CMK (cell line): ENCODE data around the gene TRIM56.
"Not testable (repeated sequence)": the region's sequence is repeated elsewhere in the genome, so short reads cannot be mapped to it uniquely, and the experiment has no call there.

Source experiments
- DNase-seq: peaks from one replicate; pipeline ENCODE4 v3.0.0-alpha.2; 2010; ENCODE audit warnings: low read depth

The TRIM56 gene

DNA sequence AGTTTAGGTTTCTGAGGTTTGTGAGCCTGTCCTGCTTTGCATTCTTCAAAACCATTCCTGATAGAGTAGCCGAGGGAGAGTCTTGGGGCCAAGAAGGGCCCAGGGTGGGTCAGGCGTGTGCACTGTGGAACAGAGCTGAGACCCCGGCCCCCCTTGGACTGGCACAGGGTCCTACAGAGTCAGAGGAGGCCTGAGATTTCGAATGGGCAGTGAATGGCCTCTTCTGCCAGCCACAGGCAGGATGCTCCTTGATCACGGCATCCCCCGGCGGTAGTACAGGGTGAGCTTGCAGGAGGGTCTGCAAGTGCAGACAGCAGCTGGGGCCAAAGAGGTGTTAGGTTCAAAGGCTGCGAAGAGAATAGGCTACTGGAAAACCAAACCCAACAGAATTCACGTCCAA lies 4.6 kb downstream of the TRIM56 start:
- no peak for DNase-seq

DNA sequence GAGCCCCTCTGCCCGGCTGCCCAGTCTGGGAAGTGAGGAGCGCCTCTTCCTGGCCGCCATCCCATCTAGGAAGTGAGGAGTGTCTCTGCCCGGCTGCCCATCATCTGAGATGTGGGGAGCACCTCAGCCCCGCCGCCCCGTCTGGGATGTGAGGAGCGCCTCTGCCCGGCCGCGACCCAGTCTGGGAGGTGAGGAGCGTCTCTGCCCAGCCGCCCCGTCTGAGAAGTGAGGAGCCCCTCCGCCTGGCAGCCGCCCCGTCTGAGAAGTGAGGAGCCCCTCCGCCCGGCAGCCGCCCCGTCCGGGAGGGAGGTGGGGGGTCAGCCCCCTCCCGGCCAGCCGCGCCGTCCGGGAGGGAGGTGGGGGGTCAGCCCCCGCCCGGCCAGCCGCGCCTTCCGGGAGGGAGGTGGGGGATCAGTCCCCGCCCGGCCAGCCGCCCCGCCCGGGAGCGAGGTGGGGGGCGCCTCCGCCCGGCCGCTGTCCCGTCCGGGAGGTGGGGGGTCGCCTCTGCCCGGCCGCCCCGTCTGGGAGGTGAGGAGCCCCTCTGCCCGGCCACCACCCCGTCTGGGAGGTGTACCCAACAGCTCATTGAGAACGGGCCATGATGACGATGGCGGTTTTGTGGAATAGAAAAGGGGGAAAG lies 7.1 kb downstream of the TRIM56 start:
- DNase-seq, result not testable (repeated sequence)

DNA sequence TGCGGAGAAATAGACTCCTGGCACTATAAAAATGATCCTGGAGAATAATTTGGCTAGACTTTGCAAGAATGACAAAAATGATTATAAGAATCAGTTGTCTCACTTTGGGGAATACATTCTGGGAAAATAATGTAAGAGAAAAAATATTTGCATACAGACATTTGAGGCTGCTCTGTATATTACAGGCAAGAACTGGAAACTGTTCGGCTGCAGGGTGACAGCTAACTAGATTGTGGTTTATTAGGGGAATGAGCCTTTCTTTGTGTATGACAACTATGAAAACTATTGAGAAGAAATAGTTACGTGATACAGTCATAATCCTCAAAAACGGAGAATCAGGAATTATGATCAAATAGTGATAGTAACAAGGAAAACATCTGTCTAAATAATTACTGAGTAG lies 8.6 kb downstream of the TRIM56 start:
- no peak for DNase-seq

DNA sequence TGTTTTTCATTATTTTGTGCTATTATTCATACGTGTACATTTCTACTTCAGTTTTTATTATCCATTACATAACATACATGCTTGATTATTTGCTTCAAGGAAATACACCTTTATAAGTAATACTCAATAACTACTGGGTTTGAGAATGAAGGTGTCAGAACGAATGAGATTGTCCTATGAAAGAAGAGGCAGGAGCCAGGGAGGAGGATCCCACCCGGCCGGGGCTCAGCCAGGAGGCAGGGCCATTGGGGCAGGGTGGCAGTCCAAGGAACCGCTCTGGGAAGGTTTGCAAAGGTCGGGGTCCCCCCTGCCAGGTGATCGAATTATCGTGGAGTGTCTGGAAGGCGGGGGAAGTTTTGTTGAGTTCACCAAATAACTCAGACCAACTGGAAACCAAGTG lies 9.1 kb downstream of the TRIM56 start:
- no peak for DNase-seq

DNA sequence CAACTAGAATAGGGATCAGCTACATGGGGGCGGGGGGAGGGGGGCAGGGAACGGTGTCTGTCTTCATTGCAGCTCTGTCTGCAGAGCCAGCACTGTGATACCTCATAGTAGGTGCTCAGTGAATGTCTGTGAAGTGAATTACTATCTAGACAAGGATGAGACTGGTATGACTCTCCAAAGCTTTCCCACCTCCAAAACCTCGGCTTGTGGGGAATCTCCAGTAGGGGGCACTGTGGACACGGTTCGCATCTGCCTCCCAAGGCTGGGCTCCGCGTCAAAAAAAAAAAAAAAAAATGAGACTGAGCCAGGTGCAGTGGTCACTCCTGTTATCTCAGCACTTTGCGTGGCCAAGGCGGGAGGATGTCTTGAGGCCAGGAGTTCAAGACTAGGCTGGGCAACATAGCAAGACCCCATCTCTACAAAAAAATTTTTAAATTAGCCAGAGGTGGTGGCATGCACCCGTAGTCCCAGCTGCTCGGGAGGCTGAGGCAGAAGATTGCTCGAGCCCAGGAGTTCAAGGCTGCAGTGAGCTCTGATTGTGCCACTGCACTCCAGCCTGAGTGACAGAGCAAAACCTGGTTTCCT lies 9.6 kb downstream of the TRIM56 start:
- no peak for DNase-seq

DNA sequence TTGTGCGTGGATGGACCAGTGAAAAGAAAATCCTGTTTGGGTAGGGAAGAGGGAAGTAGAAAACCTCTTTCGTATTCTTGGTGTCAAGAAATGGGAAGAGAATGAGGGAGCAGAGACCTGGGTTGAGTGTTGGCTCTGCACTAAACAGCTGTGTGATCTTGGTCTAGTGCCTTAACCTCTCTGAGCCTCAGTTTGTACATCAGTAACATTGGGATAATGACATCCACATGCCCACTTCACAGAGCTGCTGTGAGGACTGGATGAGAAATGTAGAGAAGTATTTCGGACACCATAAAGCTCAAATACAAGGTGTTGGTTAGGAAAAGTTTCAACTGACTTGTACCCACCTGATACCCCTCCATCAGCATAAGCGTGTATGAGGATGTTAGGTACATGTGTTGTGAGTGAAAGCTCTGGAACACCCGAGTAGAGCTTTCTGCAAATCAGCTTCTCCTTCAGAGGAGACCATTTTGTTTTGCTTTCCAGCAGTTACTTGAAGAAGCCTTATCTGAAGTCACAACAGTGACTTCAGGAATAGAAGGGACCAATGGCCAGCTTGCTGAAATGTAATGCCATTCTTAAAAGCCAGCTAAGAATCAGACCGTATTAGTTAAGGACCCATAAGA lies 11.2 kb downstream of the TRIM56 start:
- DNase-seq, result no peak

DNA sequence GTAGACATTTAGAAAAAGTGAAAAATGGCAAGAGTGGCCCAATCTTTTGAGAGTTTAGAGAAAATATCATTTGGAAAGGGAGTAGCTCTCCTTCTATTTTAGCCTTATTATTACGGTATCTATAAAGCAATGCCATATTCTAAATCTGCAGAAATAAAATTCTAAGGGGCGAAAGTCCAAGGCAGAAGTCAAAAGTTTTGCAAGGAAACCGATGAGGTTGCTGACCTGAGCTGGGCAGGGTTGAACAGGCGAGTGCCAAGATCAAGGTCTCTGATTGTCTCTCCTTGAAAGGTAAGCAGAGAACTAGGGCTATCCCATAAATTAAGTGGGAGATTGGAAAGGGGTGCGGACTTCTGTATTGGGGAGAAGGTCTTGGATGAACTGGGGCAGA lies 11.7 kb downstream of the TRIM56 start:
- no peak for DNase-seq

DNA sequence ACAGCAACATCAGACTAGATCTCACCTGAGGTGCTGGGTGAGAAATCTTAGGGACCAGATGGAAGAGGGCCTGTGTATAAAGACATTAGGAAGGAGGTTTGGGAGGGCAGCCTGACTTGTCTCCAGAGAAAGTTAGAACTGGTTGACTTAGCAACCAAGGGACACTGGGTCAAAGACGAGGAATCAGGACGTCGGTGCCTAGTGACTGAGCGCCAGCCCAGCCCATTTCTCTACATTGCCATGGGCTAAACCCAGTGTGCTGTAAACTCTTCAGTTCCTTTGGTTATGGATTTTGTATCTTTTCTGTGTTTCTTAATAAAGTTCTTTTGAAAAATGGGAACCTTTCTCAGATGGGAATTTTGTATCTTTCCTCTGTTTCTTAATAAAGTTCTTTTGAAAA lies 12.3 kb downstream of the TRIM56 start:
- no peak for DNase-seq

DNA sequence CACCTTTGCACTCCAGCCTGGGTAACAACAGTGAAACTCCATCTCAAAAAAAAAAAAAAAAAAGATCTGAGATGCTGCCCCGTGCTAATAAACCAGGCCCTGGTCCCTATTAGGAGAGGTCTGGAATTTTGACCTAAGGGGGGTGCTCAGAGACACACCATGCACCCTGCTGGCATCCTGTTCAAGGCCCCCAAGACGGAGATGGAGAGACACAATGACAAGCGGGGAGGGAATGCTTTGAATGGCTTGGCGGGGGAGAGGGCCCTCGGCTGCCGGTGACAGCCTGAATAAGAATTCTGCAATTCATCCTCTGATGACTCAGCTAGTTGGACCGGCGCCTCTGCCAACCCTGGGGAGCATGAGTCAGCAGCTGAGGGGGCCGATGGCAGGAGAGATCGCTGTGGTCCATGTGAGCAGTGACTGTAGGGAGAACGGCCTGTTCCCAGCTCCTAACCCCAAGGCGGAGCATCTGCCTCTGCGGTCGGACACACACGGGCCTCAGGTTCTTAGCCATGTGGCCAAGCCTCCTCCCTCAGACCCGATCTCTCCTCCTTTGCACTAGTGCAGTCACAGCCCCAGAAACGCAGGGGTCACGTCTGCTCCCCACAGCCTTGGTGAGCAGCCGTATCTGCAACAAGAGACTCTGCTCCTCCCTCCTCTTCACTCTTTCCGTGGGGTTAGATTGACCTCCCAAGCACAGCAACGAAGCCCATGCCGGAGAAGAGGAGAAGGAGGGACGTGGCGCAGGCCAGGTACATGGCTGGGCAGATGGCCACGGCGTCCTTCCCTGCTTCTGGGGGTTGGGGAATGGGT lies 14.9 kb downstream of the TRIM56 start:
- DNase-seq, result peak; percentile 81

DNA sequence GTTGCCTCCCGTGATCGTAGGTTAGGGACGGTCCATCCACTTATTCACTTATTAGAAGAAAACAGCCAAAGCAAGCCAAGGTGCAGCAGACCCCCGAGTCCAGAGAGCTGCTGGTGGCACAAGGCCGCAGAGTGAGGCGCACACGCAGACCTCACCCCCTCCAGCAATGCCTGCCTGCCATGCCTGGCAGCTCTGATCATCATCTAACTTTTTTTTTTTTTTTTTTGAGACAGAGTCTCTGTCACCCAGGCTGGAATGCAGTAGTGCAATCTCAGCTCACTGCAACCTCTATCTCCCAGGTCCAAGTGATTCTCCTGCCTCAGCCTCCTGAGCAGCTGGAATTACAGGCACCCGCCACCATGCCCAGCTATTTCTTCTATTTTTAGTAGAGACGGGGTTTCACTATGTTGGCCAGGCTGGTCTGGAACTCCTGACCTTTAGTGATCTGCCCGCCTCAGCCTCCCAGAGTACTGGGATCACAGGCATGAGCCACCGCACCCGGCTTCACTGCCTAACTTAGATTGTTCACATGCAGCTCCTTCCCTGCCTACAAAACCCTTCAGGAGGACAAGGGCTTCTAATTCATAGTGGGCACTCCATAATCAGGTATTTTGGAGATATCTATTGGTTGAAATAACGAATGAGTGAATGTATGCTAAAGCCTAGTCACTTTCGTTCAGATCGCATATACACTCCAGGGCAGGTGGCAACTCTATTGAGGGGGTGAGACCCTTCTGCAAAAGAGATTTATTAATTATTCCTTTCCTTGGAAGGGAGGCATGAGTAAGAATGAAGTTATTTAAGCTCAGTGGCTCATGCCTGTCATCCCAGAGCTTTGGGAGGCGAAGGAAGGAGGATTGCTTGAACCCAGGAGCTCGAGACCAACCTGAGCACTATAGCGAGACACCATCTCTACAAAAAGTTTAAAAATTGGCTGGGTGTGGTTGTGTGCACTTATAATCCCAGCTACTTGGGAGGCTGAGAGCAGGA lies 15.9 kb downstream of the TRIM56 start:
- no peak for DNase-seq

DNA sequence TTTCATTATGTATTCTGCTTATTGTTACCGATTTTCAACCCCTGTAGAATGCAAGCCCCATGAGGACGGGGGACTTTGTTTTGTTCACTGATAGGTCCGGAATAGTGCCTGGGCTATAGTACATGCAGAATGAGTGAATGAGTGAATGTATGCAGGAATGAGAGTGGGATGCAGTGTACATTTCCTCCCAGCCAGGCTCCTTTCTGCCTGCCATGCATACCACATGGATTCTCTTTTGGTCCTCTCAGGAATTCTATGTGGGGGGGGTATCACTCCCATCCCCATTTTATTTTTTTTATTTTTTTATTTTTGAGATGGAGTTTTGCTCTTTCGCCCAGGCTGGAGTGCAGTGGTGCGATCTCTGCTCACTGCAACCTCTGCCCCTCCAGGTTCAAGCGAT lies 16.7 kb downstream of the TRIM56 start:
- no peak for DNase-seq

DNA sequence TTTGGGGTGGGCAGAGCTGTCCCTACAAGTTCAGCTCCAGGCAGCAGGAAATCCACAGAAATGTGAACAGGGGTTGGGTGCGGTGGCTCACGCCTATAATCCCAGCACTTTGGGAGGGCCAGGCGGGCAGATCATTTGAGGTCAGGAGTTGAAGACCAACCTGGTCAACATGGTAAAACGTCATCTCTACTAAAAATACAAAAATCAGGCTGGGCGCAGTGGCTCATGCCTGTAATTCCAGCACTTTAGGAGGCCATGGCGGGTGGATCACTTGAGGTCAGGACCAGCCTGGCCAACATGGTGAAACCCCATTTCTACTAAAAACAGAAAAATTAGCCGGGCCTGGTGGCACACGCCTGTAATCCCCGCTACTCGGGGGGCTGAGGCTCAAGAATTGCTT lies 18.4 kb downstream of the TRIM56 start:
- not testable (repeated sequence) for DNase-seq

DNA sequence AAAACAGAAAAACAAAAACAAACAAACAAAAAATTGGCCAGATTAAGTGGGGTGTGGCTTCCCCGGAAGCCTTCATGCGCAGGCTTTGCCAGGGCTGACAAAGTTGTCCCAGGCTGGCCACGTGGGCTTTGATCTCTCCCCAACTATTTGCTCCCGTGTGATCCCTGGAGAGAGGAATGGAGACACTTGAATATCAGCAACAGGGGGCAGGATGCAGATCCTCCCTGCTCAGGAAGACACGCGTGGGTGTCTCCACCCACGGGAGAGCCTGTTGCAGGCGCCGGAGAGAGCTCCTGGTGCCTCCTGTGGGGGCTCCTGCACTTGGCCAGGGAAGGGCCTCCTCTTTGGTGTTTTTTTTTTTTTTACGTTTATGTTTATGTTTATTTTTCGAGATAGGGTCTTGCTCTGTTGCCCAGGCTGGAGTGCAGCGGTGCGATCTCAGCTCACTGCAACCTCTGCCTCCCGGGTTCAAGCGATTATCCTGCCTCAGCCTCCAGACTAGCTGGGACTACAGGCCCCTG lies 19.0 kb downstream of the TRIM56 start:
- DNase-seq, result no peak

DNA sequence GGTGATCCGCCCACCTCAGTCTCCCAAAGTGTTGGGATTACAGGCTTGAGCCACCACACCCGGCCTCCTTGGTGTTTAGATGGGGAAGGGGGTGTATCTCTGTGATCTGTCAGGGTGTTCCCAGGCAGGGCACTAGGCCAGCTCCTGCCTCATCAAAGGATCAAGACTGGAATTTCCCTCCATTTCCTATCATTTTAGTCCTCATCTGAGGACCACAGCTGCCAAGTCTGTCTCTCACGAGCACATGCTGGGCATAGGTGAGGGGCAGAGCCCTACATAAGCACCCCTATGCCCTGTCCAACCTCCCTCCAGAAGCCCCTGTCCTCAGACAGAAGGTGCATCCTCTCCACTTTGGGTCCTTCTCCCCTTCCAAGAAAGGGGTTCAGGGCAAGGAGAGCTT lies 19.5 kb downstream of the TRIM56 start:
- no peak for DNase-seq

DNA sequence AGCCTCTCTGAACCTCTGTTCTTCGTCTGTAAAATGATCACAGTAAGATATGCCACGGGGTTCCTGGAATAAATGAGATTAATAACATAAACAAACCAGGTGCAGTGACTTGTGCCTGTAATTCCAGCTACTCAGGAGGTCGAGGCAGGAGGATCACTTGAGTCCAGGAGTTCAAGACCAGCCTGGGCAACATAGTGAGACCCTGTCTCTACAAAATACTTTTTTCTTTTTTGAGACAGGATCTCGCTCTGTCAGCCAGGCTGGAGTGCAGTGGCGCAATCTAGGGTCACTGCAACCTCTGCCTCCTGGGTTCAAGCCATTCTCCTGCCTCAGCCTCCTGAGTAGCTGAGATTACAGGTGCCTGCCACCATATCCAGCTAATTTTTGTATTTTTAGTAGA lies 20.0 kb downstream of the TRIM56 start:
- DNase-seq, result not testable (repeated sequence)

DNA sequence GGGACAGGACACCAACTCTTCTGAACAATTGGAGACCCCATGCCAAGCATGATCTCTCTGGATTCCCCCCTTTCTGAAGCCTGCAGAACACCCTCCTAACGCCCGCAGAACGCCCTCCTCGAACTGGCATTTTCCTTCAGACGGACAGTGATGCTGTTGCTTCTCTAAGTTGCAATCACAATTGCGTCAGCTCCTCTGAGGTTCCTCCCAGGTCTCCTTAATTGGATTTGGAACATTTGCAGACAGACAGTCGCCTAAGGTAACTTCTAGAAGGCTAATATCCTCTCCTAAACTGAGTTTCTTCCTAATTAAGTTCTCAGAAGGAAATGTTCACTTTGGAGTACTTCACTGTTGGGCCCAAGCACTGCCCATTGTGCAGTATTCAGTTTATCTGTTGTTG lies 21.1 kb downstream of the TRIM56 start:
- no peak for DNase-seq

DNA sequence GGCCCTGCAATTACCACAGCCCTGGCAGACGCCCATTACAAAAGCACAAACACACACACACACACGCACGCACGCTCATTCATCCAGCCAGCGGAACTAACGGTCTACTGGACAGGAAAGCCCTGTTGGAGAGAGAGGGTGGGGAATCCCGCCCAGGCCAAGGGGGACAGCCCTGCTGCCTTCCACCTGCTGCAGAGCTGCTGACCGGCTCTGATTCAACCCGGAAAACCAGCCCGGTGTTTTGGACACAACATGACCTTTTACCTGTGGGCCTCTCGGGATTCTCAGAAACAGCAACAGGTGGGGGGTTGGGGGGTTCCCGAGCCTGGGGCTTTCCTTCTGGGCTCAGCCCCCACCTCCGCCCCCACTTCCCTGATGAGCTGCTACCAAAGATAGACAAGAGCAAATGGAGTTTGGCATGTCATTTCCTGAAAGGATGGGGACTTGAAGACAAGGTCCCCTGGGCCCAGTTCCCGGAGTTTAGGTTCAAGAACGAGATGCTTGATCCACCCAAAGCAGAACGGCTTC lies 23.1 kb downstream of the TRIM56 start:
- no peak for DNase-seq

DNA sequence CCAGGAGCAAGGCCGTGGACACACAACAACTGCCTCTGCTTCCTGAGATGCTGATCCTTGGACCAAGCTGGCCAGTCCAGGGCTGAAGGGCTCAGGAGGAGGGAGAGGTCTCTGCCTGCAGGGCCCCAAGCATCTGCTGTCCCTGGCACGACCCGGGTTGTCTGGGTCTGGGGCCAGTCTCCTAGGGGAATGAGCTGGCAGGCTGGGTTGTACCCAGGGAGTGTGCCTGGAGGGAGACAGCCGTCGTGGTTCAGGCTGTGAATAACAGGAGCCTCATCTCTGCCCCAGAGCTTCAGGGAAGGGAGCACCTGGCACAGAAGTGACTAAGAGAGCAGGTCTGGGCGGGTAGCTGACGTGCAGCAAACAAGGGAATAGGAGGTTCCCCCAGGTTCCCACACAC lies 23.7 kb downstream of the TRIM56 start:
- DNase-seq, result no peak

DNA sequence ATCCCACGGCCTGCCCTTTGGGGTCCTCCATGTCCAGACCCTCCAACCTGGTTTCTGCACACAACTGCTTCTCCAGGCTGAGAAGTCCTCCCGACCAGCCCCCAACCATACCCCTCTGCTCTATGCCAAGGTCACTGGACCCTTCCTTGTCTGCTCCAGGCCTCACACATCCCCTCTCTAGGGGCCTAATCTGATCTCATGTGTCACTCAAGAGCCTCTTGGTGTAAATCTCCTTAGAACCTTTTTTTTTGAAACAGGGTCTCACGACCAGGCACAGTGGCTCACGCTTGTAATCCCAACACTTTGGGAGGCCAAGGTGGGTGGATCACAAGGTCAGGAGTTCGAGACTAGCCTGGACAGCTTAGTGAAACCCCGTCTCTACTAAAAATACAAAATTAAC lies 24.1 kb downstream of the TRIM56 start:
- no peak for DNase-seq

DNA sequence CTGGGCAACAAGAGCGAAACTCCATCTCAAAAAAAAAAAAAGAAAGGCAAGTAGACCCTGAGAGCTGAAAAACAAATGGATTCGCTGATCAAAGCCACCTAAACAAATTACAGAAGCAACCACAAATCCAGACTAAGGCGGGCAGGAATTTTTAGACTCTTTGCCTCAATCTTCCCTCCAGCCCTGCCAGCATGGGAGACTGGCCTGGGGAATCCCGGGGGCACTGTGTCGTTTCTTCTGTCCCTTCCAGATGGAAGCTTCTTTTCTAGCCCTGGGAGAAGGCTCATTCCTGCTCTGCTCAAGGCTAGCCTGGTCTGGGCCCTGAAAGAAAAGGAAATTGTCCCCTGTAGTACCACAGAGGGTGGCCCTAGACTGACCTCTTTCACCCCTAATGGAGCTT lies 26.0 kb downstream of the TRIM56 start:
- DNase-seq, result no peak

DNA sequence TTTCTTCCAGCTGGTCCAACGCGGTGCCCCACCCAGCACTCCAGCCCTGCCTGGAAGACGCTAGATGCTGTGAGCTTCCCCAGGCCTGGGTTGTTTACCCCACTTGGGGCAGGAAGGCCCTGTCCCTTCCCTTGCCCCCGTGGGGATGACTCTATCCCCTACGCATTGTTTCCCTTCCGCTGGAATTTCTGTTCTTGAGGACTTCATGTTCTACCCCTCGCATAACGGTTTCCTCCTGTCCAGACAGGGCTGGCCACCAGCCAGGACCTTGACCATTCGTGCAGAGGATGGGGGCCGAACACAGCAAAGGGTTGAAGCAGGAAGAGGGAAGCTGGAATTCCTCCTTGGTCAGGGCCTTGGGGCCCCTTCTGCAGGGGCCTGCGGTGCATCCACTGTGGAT lies 27.0 kb downstream of the TRIM56 start:
- no peak for DNase-seq
